A549 (cell line): ENCODE results near the gene KLRD1. TPM values are rescaled to one million over a fixed set of nuclear protein-coding genes. Genes with fewer than 3 reads are reported as not detected.
"Not testable (repeated sequence)": the region's sequence is repeated elsewhere in the genome, so short reads cannot be mapped to it uniquely, and the experiment has no call there.

Experiments used
- ATAC-seq, 2 experiments: fragments of 200-7000 bp in 1 of 2; fragments of >200 bp in 1 of 2; cut with Nextera tagmentation in 1 of 2; cut with Tn5 transposase in 1 of 2; 3 replicates each; pipeline versions ENCODE4 v1.8.0 to v1.9.1; 2018 to 2020; ENCODE audit warnings: mild to moderate bottlenecking in 1 of 2, moderate library complexity in 1 of 2
- CTCF ChIA-PET: fragments of 300-600 bp; sonication (Branson Sonifier 250); formaldehyde crosslinking; extraction: SDS; loops from one replicate; lab custom pipeline; 2021; ENCODE audit warnings: antibody characterized with exemption, inconsistent platforms; lab: Yijun Ruan, JAX
- POLR2A ChIA-PET: fragments of 350-600 bp; formaldehyde crosslinking; extraction: SDS; loops from one replicate; lab custom pipeline; 2021; ENCODE audit warnings: antibody characterized with exemption, inconsistent platforms; lab: Yijun Ruan, JAX
- DNase-seq, 2 experiments: peaks; one replicate each; pipeline versions ENCODE4 v3.0.0 to v3.0.0-alpha.2; 2011 to 2016; ENCODE audit warnings: low read depth in 1 of 2, low spot score in 1 of 2
- FAIRE-seq: peaks from 2 replicates; lab custom pipeline; 2011; peaks lifted over from hg19 to GRCh38; lab: Jason Lieb, UNC
- H3K27ac ChIP-seq, 2 experiments: fragments of >200 bp; sonication (Bioruptor Twin); formaldehyde crosslinking; 3 replicates each; pipeline ENCODE4 v1.5.1; 2016 to 2017
- H3K4me1 ChIP-seq: fragments of >200 bp; sonication (Bioruptor Twin); formaldehyde crosslinking; 3 replicates; pipeline ENCODE4 v1.6.1; 2016
- H3K4me2 ChIP-seq: fragments of >200 bp; sonication (Bioruptor Twin); formaldehyde crosslinking; 3 replicates; pipeline ENCODE4 v1.6.1; 2016
- H3K4me3 ChIP-seq: fragments of >200 bp; sonication (Bioruptor Twin); formaldehyde crosslinking; 3 replicates; pipeline ENCODE4 v1.5.1; 2016
- H3K9me3 ChIP-seq: fragments of >200 bp; sonication (Bioruptor Twin); formaldehyde crosslinking; 3 replicates; pipeline ENCODE4 v1.6.1; 2016
- BHLHE40 ChIP-seq: IDR thresholded peaks from 2 replicates; pipeline ENCODE4 v1.6.1; 2012; ENCODE audit warnings: low read depth, low read length, inconsistent platforms
- CEBPB ChIP-seq, 2 experiments: fragments of >200 bp in 1 of 2; sonication (Bioruptor Twin) in 1 of 2; formaldehyde crosslinking in 1 of 2; IDR thresholded peaks; 2 replicates each; pipeline ENCODE4 v1.6.1; 2012 to 2016
- CHD4 ChIP-seq: fragments of 200-600 bp; sonication (generic); IDR thresholded peaks from 2 replicates; pipeline ENCODE4 v1.6.1; 2016; ENCODE audit warnings: antibody characterized with exemption, mild to moderate bottlenecking, borderline replicate concordance
- CTCF ChIP-seq: fragments of >200 bp; sonication (Bioruptor Twin); formaldehyde crosslinking; IDR thresholded peaks from 3 replicates; pipeline ENCODE4 v1.5.1; 2016
- E2F6 ChIP-seq: IDR thresholded peaks from 2 replicates; pipeline ENCODE4 v1.6.1; 2012; ENCODE audit warnings: low read depth, borderline replicate concordance
- EP300 ChIP-seq, 2 experiments: fragments of >200 bp; sonication (Bioruptor Twin); formaldehyde crosslinking; IDR thresholded peaks; 2 replicates in 1 of 2; 3 replicates in 1 of 2; pipeline ENCODE4 v1.6.1; 2016 to 2017
- FOSB ChIP-seq: fragments of 250-450 bp; sonication (Bioruptor Pico); IDR thresholded peaks from 2 replicates; pipeline ENCODE4 v1.5.0; 2020; ENCODE audit warnings: mild to moderate bottlenecking, moderate library complexity
- FOSL2 ChIP-seq, 2 experiments: fragments of 450-650 bp in 1 of 2; fragments of >200 bp in 1 of 2; sonication (Bioruptor Twin) in 1 of 2; formaldehyde crosslinking; IDR thresholded peaks; 2 replicates each; pipeline versions ENCODE4 v1.5.0 to v1.6.1; 2016 to 2020; ENCODE audit warnings: mild to moderate bottlenecking in 1 of 2, moderate library complexity in 1 of 2
- JUNB ChIP-seq: fragments of >200 bp; sonication (Bioruptor Twin); formaldehyde crosslinking; IDR thresholded peaks from 2 replicates; pipeline ENCODE4 v1.6.1; 2016
- KDM1A ChIP-seq: fragments of 200-600 bp; sonication (generic); IDR thresholded peaks from 2 replicates; pipeline ENCODE4 v1.6.1; 2016; ENCODE audit warnings: low read depth, mild to moderate bottlenecking
- MAX ChIP-seq: IDR thresholded peaks from 2 replicates; pipeline ENCODE4 v1.6.1; 2012
- NPAS2 ChIP-seq: fragments of 250-450 bp; sonication (Bioruptor Pico); IDR thresholded peaks from 2 replicates; pipeline ENCODE4 v1.8.0; 2022; ENCODE audit warnings: mild to moderate bottlenecking, moderate library complexity, borderline replicate concordance
- RAD21 ChIP-seq, 2 experiments: fragments of >200 bp in 1 of 2; sonication (Bioruptor Twin) in 1 of 2; formaldehyde crosslinking in 1 of 2; IDR thresholded peaks in 1 of 2; conservative IDR thresholded peaks in 1 of 2; 2 replicates in 1 of 2; 3 replicates in 1 of 2; pipeline ENCODE4 v1.6.1; 2012 to 2018; ENCODE audit warnings: inconsistent platforms in 1 of 2
- RARB ChIP-seq: fragments of 250-450 bp; sonication (Bioruptor Pico); IDR thresholded peaks from 2 replicates; pipeline ENCODE4 v1.8.0; 2021; ENCODE audit warnings: mild to moderate bottlenecking, moderate library complexity
- RFX5 ChIP-seq: fragments of 450-650 bp; IDR thresholded peaks from 2 replicates; pipeline ENCODE4 v1.7.1; 2014; ENCODE audit warnings: antibody characterized with exemption, mild to moderate bottlenecking, moderate library complexity
- USF2 ChIP-seq: fragments of 450-650 bp; IDR thresholded peaks from 2 replicates; pipeline ENCODE4 v1.6.1; 2014; ENCODE audit warnings: antibody characterized with exemption
- WGBS: methylation state at CpG from one replicate; pipeline ENCODE4 v1.1.6; 2017; ENCODE audit errors: missing lambda C conversion rate; 5-methylcytosine and 5-hydroxymethylcytosine counted together
- polyA plus RNA-seq, 4 experiments: library from polyadenylated mRNA; depleted of rRNA in 3 of 4; stranded (reverse); fragments of >200 nt; fragmentation: RNase III in 1 of 4; extraction: RNeasy Plus Mini Kit Qiagen cat#74134 plus additional on column Dnase treatment in 1 of 4; gene quantifications; 2 replicates in 3 of 4; 3 replicates in 1 of 4; pipeline ENCODE4 v1.2.3, GENCODE V29; 2011 to 2017

Gene KLRD1
- polyA plus RNA-seq, 2 of the 4 experiments (the other 2 are of a cell fraction) = 0.01 TPM; not detected in 1

- ChIA-PET CTCF (no interaction called here), POLR2A (no interaction called here)
- H3K9me3 ChIP-seq = 0 out of 3 replicates have a peak, but pooled peaks cover 2% of the 10 kb centered on the region
- TF ChIP-seq FOSB (no peak), EP300 (IDR thresholded peaks at IDR 0.05) (no peak), CTCF (no peak)
- ATAC-seq (no peak), FAIRE-seq (no peak), DNase-seq (no peak)
- H3K4me2 ChIP-seq = no peak overlapping the region
- no peak overlapping the region for H3K4me3 ChIP-seq
- 88% methylated on average over 1 of the region's 1 CpG for WGBS
- H3K27ac ChIP-seq = no peak overlapping the region
- peaks cover 13% of the 10 kb centered on the region for H3K4me1 ChIP-seq
Observed at GRCh38 chr12:10341892-10342509, 34.3 kb downstream of the KLRD1 start.

- H3K9me3 ChIP-seq, POLR2A ChIA-PET, H3K27ac ChIP-seq, FAIRE-seq, H3K4me1 ChIP-seq, H3K4me3 ChIP-seq, H3K4me2 ChIP-seq, DNase-seq, CTCF ChIA-PET, ATAC-seq: not testable (repeated sequence)
- WGBS = 25% methylated on average over 3 of the region's 3 CpGs
Observed at GRCh38 chr12:10351457-10351856, 43.8 kb downstream of the KLRD1 start.

- no peak overlapping the region for H3K4me2 ChIP-seq
- H3K4me1 ChIP-seq = no peaks in the 10 kb centered on the region
- TF ChIP-seq KDM1A (no peak), E2F6 (no peak), CHD4 (no peak), NPAS2 (no peak), RAD21 (conservative IDR thresholded peaks at IDR 0.05 in 1 of 2, IDR thresholded peaks at IDR 0.05 in 1 of 2) (no peak), RARB (CRISPR knock-in tag) (no peak)
- H3K27ac ChIP-seq = no peak overlapping the region
- H3K9me3 ChIP-seq = peaks cover 8% of the 10 kb centered on the region
- FAIRE-seq (no peak), DNase-seq (no peak), ATAC-seq (no peak)
- ChIA-PET POLR2A (no interaction called here), CTCF (no interaction called here)
- 92% methylated on average over 3 of the region's 4 CpGs for WGBS
- no peak overlapping the region for H3K4me3 ChIP-seq
Observed at GRCh38 chr12:10354071-10354470, 46.4 kb downstream of the KLRD1 start.

- no peak for TF ChIP-seq BHLHE40
- no peak for TF ChIP-seq USF2
- TF ChIP-seq RFX5 = no peak
- TF ChIP-seq JUNB = no peak
- no peak for TF ChIP-seq RARB (CRISPR knock-in tag)
- TF ChIP-seq MAX = no peak
- no peak for TF ChIP-seq FOSL2 (IDR thresholded peaks at IDR 0.05)
- TF ChIP-seq FOSL2 (CRISPR knock-in tag; IDR thresholded peaks at IDR 0.05) = no peak
- no peak for TF ChIP-seq CEBPB (IDR thresholded peaks at IDR 0.05)
- ChIA-PET CTCF (no interaction called here), POLR2A (no interaction called here)
- no peak for DNase-seq
- Histone ChIP-seq H3K9me3 (peaks cover 8% of the 10 kb centered on the region), H3K27ac (no peak overlapping the region), H3K4me2 (no peak overlapping the region), H3K4me1 (no peaks in the 10 kb centered on the region), H3K4me3 (no peak overlapping the region)
- no peak for FAIRE-seq
- 29% methylated on average over 2 of the region's 2 CpGs for WGBS
- ATAC-seq = no peak
Observed at GRCh38 chr12:10354502-10354901, 46.8 kb downstream of the KLRD1 start.
